ENCODE results near the gene NRP2.

The NRP2 gene

GRCh38 chr2:205757271-205757670 is 75.0 kb downstream of the NRP2 start:
- no peak for DNase-seq (ENCODE audit: low spot score)

DNA sequence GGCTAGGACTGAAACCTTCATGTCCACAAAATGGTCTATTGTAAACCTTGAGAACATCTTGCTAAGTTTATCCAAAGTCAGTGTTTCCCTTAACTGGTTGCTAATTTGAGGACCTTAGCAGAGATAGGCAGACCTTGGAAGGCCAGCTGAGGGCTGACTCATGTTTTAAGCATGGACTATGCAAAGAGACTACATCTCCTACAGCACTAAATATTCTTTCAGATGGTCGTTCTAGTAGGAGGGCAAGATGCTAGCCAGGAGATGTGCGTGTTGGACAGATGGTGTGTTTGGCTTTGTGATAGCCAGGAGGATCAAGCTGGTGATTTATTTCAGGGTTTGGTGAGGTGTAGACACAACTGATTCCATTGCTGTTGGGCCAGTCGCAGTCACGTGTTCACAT is 75.8 kb downstream of the NRP2 start:
- DNase-seq (ENCODE audit: low spot score): no peak

GRCh38 chr2:205758500-205758899 is 76.2 kb downstream of the NRP2 start:
- DNase-seq (ENCODE audit: low spot score): no peak

- no peak for DNase-seq (ENCODE audit: low spot score)
Measured at GRCh38 chr2:205759257-205759656, 77.0 kb downstream of the NRP2 start.

GRCh38 chr2:205759732-205760131 is 77.4 kb downstream of the NRP2 start:
- DNase-seq (ENCODE audit: low spot score): no peak

DNA sequence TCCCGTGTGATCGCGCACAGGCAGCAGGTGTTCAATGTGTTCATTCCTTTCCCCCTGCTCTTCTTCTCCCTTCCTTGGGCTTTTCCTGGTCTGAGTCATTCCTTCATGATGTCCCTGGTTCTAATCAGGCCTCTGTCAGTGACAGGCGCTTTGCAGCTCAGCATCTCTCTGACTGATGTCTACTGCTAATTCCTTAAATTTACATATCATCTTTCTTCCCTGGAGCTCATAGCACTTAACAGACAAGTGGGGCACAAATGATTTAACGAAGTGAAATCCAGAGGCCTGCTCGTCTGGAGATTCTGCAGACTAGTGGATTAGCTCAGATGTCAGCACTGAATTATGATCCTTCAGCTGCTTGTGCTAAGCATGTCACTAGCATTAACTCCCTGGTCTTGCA is 77.9 kb downstream of the NRP2 start:
- DNase-seq (ENCODE audit: low spot score): no peak

- no peak for DNase-seq (ENCODE audit: low spot score)
Measured at GRCh38 chr2:205761421-205761820, 79.1 kb downstream of the NRP2 start.

DNA sequence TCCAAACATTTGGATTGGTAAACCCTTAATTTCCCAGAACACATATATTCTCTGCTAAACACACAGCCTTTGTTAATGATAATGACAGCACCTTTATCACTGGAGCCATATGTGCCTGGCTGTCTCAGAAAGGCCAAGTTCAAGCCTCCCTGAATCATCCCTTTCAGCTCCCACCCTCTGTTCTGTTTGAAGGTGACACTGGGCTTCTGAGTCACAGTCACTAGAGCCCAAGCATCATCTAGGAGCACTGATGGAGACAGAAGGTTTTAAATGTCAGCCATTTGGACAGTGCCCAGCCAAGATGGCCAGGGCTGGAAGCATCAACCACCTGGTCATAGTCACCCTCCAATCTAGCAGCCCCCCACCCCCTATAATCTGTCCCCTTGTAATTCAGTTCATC is 80.6 kb downstream of the NRP2 start:
- no peak for DNase-seq (ENCODE audit: low spot score)

DNA sequence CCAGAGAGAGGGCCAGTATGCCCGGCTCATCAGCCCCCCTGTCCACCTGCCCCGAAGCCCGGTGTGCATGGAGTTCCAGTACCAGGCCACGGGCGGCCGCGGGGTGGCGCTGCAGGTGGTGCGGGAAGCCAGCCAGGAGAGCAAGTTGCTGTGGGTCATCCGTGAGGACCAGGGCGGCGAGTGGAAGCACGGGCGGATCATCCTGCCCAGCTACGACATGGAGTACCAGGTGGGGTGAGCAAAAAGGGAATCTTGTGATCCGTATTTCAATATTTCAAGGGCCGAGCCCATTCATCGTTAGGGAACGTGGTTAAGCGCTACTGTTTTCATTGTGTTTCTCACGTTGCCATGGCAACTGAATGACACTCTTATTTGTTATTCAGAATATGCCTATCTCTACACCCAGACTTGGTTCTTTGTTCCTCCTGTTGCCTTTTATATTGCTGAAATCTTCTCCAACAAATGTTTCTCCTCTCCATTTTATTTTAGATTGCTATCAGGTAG is 81.5 kb downstream of the NRP2 start:
- DNase-seq (ENCODE audit: low spot score): peak; percentile 14

DNA sequence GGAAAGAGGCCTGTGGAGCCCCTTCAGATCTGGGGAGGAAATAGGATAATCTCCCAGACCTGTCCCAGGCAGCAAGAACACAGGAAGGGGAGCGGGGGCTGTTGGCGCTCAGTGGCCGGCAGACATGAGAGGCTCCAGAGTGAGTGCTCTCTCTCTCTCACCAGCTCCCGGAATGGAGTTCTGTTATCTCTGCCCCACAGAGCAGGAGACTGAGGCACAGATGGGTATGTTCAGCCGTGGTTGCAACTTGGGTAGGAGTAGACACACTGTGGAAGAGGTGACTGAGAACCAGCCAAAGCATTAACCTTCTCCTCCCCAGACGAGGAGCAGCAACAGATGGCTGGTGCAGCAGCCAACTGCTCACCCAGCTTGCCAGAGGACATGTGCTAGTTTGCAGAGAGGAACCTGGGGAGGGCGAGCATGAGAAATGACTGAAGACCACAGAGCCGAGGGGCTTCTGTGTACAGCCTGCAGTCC is 82.0 kb downstream of the NRP2 start:
- DNase-seq (ENCODE audit: low spot score): no peak

DNA sequence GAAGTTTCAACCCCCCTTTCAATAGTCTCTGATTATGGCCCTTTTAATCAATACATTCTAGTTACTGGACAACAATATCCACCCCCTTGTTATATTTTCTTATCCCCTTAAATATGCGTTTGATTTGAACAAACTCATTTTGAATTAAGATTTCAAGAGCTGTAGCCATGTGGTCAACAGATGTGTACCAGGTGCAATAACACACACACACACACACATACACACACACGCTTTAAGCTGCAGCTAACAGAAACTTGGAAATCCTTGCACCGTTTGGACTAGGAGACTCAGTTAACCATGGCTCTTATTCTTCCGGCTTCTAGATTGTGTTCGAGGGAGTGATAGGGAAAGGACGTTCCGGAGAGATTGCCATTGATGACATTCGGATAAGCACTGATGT is 82.8 kb downstream of the NRP2 start:
- DNase-seq (ENCODE audit: low spot score): no peak

DNA sequence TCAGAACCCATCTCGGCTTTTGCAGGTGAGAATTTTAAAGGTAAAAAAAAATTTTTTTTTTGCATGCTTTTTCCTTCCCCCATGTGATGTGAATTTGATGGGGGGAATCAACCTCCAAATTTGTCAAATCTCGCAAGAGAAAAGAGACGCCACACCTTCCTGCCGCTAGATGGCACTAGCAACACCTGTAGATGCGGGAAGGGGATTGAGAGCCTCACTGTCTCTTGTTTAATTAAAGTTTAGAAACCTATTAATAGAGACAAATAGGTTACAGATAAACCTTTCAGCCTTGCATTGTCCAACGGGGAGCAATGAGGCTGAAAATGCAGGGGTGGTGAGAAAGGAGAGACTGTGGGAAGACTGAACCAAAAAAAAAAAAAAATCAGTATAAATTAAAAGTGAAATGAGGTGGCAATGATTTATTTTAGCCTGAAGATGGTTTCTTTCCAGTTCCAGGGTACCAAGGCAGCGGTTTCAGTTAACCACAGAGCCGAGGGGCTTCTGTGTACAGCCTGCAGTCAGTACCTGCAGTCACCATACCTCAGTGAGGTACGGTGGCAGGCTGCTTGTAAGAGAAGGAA is 84.6 kb downstream of the NRP2 start:
- DNase-seq (ENCODE audit: low spot score): peak; percentile 46

GRCh38 chr2:205767617-205768016 is 85.3 kb downstream of the NRP2 start:
- no peak for DNase-seq (ENCODE audit: low spot score)

DNA sequence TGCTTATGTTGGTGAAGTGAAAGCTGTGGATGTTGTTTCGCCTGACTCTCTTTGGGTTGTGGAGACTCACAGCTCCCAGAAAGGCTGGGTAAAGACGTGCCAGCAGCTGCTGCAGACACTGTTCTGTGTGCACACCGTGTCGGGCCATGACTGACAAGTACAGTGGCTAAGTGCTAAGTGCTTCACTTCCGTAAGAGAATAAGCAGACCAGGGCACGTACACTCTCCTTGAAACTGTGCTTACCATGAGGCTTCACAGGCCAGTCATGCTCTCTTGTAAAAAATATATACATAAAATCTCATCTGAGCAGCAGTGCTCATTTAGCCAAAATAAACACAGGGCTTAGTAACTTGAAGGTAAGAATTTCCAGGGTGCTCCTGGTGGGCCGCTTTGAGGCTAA is 86.0 kb downstream of the NRP2 start:
- DNase-seq (ENCODE audit: low spot score): no peak

DNA sequence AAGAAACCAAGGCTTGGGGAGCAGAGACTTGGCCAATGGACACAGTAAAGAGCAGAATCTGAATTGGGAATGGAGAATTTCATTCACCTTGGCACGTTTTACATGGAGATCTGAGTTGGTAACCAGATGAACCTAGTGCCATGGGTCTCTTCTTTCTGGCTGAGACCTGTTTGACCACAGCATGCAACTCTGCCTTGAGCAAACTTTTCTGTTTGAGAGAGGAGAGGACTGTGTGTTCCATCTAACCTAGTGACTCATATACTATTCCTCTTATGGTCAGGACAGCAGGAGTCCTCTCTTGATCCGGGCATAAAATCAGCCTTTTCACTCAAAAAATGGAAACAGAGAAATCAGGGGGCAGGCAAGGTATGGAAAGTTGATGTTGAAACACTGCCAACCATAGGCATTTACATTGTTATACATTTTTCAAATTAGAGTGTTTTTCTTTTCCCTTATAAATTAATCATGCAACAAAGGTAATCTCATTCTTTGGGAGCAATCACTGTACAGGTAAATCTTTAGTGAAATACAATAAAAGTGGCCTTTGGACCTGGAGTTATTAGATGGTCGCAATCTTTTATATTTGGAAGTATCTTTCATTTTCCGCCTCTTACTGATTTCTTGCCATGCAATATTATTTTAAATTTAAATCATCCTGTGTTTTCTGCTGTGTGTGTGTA is 86.7 kb downstream of the NRP2 start:
- no peak for DNase-seq (ENCODE audit: low spot score)

- no peak for DNase-seq (ENCODE audit: low spot score)
Measured at GRCh38 chr2:205769495-205769850, 87.2 kb downstream of the NRP2 start.

GRCh38 chr2:205769879-205770278 is 87.6 kb downstream of the NRP2 start:
- no peak for DNase-seq (ENCODE audit: low spot score)

DNA sequence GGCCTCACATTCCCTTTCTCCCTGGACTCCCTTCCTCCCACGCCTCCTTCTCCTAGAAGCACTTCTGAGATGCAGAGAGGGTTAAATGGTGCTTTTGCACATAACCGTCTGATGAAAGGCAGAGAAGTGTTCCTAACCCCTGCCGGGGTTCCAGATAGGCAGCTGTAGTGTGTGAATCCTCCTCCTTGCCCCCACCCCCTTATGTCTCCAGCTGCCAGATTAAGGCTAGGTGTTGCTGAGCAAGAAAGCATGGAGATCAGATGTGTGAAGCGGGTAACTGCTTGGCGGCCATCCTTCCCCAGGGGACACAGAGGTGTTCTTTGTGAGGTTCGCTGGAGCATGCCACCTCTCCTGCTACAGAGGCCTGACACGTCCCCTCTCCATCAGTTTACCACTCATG is 88.3 kb downstream of the NRP2 start:
- DNase-seq (ENCODE audit: low spot score): no peak

DNA sequence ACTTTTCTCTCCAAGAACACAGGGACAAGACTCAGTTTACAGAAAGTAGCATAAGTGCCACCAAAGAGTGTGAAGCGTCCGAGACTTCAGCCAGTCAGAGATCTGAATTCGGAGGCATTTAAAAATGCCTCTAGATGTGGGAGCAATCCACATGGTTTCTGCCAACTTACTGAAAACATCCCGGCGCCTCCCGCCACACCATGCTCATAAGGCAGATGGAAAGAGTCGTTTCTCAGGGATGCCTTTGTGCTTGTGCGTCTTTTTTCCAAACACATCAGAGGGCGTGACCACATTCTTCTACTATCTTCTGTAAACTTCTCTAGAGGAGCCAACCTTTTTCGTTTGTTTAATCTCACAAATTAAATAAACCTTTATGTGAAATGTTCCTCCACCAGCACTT is 88.7 kb downstream of the NRP2 start:
- no peak for DNase-seq (ENCODE audit: low spot score)

DNA sequence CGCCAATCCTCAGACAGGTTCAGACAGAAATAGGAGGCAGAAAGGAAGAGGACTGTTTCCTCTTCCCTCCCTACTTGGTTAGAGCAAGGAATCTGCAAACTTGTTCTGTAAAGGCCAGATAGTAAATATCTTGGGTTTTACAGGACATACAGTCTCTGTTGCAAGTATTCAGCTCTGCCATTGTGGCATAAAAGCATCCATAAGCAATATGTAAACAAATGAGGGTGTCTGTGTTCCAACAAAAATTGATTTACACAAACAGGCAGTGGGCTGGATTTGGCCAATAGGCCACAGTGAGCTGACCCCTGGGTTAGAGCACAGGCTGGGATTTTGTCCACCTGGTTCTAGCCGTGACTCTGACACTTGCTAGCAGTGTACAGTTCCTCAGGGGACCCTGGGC is 89.4 kb downstream of the NRP2 start:
- no peak for DNase-seq (ENCODE audit: low spot score)

GRCh38 chr2:205772983-205773382 is 90.7 kb downstream of the NRP2 start:
- no peak for DNase-seq (ENCODE audit: low spot score)

GRCh38 chr2:205773989-205774388 is 91.7 kb downstream of the NRP2 start:
- no peak for DNase-seq (ENCODE audit: low spot score)

- DNase-seq (ENCODE audit: low spot score): no peak
Measured at GRCh38 chr2:205775097-205775877, 93.0 kb downstream of the NRP2 start.
